ENCODE data around the gene STON1. TPM values are rescaled to one million over a fixed set of nuclear protein-coding genes. Genes with fewer than 3 reads are reported as not detected.

Gene STON1
- total and polyA plus RNA-seq, 2 donors (not counting 3 experiments of a cell fraction or from before 2014, with no cell fraction given): 6.3 to 12.1 TPM

DNA sequence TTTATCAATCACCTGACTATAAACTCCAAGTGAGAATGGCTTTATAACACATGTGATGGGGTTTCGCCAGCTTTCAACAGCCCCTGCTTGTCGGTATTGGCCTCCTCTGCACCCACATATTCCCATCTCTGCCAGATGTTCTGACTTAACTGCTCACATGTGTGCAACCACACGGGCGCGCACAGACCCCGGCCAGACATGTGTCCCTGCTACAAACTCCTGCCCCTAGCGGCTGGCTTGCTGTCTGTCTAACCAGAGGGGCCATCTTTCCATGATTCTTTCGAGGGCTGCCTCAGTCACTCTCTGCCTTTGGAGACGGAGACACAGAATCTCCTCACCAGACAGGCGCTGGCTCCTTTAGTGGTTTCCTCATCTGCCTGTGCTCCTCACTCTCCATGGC is 15.3 kb downstream of the STON1 start:
- intact Hi-C loops (cut with micrococcal nuclease): no loop called here
- POLR2A ChIA-PET: no interaction called here
- Histone ChIP-seq H3K9me3 (replicated peaks; ENCODE audit: control insufficient read depth, insufficient read depth, low read length) (no peaks in the 10 kb centered on the region), H3K4me1 (ENCODE audit: control insufficient read depth, extremely low read depth, insufficient read depth, low read length) (no peaks in the 10 kb centered on the region), H2AFZ (ENCODE audit: low read depth, low read length) (no peak overlapping the region), H4K20me1 (replicated peaks; ENCODE audit: control insufficient read depth, extremely low read depth, insufficient read depth, low read length) (no peaks in the 10 kb centered on the region), H3K9ac (replicated peaks; ENCODE audit: extremely low read depth, insufficient read depth, low read length) (no peak overlapping the region), H3K27me3 (ENCODE audit: control insufficient read depth in 2 of 2, insufficient read depth in 2 of 2, low read length in 2 of 2) (no peaks in the 10 kb centered on the region), H3K36me3 (ENCODE audit: control insufficient read depth in 2 of 2, extremely low read depth in 1 of 2, insufficient read depth in 2 of 2, low read length in 2 of 2) (peaks cover 0 to 2% of the 10 kb centered on the region in 2 experiments), H3K27ac (ENCODE audit: insufficient read depth, low read depth, low read length) (no peak overlapping the region), H3K79me2 (ENCODE audit: control insufficient read depth, insufficient read depth, low read length) (no peaks in the 10 kb centered on the region), H3K4me2 (ENCODE audit: insufficient read depth, low read length) (no peak overlapping the region), H3K4me3 (replicated peaks in 1 of 3; ENCODE audit: insufficient read depth in 1 of 3, low read depth in 1 of 3, low read length in 3 of 3) (no peak overlapping the region), H3K9me1 (replicated peaks; ENCODE audit: control insufficient read depth, extremely low read depth, insufficient read depth, low read length) (no peaks in the 10 kb centered on the region)
- BruUV-seq (replicated peaks): no TSS peak
- DNase-seq (ENCODE audit: low read depth, low spot score) (no peak), FAIRE-seq (no peak)
- no peak for TF ChIP-seq FOS (IDR thresholded peaks at IDR 0.05; ENCODE audit: borderline replicate concordance, insufficient read depth, low read length)
- no peak for TF ChIP-seq POLR2AphosphoS5 (IDR thresholded peaks at IDR 0.05; ENCODE audit: insufficient read depth, low read depth, low read length)
- dilution Hi-C loops (cut with MboI; ENCODE audit: extremely low pct_ligation_motif_present, low sequenced_read_pairs): no loop called here
- CTCF ChIA-PET: no interaction called here

DNA sequence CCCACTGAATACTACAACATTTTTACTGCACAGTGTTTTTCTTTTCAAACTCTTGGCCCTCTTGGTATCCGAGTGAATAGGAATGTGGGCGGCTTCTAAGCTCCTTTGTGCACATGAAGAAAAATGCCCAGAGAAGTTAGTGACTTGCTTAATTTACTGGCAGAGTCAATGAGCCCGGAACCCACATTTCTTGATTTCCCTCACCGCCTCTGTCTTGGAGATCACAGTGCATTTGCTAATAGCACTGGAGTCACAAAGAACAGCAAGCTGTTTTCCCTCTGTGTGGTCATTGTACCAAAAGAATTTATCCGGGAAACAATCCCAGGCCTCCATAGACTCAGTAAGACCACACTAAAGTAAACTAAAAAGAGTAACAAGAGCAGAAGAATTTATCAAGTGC is 18.9 kb downstream of the STON1 start:
- no peaks in the 10 kb centered on the region for H3K27me3 ChIP-seq (ENCODE audit: control insufficient read depth in 2 of 2, insufficient read depth in 2 of 2, low read length in 2 of 2)
- H3K79me2 ChIP-seq (ENCODE audit: control insufficient read depth, insufficient read depth, low read length): no peaks in the 10 kb centered on the region
- H3K9me3 ChIP-seq (replicated peaks; ENCODE audit: control insufficient read depth, insufficient read depth, low read length): no peaks in the 10 kb centered on the region
- TF ChIP-seq POLR2AphosphoS5 (IDR thresholded peaks at IDR 0.05; ENCODE audit: insufficient read depth, low read depth, low read length) (no peak), JUN (IDR thresholded peaks at IDR 0.05; ENCODE audit: borderline replicate concordance, insufficient read depth, insufficient read length, low read depth) (no peak), FOS (IDR thresholded peaks at IDR 0.05; ENCODE audit: borderline replicate concordance, insufficient read depth, low read length) (no peak), POLR2A (IDR thresholded peaks at IDR 0.05; ENCODE audit: low read depth, low read length) (no peak), MYC (IDR thresholded peaks at IDR 0.05; ENCODE audit: low read depth, low read length) (no peak), EZH2 (IDR thresholded peaks at IDR 0.05; ENCODE audit: borderline replicate concordance, low read depth, low read length, severe bottlenecking) (no peak), GATA2 (IDR thresholded peaks at IDR 0.05; ENCODE audit: insufficient read depth, insufficient read length, low read depth, low read length) (no peak)
- TF ChIP-seq, protein P1, sequence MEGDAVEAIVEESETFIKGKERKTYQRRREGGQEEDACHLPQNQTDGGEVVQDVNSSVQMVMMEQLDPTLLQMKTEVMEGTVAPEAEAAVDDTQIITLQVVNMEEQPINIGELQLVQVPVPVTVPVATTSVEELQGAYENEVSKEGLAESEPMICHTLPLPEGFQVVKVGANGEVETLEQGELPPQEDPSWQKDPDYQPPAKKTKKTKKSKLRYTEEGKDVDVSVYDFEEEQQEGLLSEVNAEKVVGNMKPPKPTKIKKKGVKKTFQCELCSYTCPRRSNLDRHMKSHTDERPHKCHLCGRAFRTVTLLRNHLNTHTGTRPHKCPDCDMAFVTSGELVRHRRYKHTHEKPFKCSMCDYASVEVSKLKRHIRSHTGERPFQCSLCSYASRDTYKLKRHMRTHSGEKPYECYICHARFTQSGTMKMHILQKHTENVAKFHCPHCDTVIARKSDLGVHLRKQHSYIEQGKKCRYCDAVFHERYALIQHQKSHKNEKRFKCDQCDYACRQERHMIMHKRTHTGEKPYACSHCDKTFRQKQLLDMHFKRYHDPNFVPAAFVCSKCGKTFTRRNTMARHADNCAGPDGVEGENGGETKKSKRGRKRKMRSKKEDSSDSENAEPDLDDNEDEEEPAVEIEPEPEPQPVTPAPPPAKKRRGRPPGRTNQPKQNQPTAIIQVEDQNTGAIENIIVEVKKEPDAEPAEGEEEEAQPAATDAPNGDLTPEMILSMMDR (IDR thresholded peaks at IDR 0.05; ENCODE audit: extremely low read depth in 1 of 2, insufficient read depth in 1 of 2, low read depth in 1 of 2, low read length in 2 of 2): no peak
- TF ChIP-seq, protein P2, sequence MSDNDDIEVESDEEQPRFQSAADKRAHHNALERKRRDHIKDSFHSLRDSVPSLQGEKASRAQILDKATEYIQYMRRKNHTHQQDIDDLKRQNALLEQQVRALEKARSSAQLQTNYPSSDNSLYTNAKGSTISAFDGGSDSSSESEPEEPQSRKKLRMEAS (IDR thresholded peaks at IDR 0.05; ENCODE audit: insufficient read depth, insufficient read length): no peak
- H4K20me1 ChIP-seq (replicated peaks; ENCODE audit: control insufficient read depth, extremely low read depth, insufficient read depth, low read length): no peaks in the 10 kb centered on the region
- H3K4me1 ChIP-seq (ENCODE audit: control insufficient read depth, extremely low read depth, insufficient read depth, low read length): no peaks in the 10 kb centered on the region
- peaks cover 0 to 2% of the 10 kb centered on the region in 2 experiments for H3K36me3 ChIP-seq (ENCODE audit: control insufficient read depth in 2 of 2, extremely low read depth in 1 of 2, insufficient read depth in 2 of 2, low read length in 2 of 2)
- H3K9ac ChIP-seq (replicated peaks; ENCODE audit: extremely low read depth, insufficient read depth, low read length): no peak overlapping the region
- DNase-seq (ENCODE audit: low read depth, low spot score): no peak
- no peak overlapping the region for H3K4me3 ChIP-seq (replicated peaks in 1 of 3; ENCODE audit: insufficient read depth in 1 of 3, low read depth in 1 of 3, low read length in 3 of 3)
- H3K27ac ChIP-seq (ENCODE audit: insufficient read depth, low read depth, low read length): no peak overlapping the region
- no TSS peak for BruUV-seq (replicated peaks)
- dilution Hi-C loops (cut with MboI; ENCODE audit: extremely low pct_ligation_motif_present, low sequenced_read_pairs) (no loop called here), intact Hi-C loops (cut with micrococcal nuclease) (no loop called here)
- ChIA-PET POLR2A (no interaction called here), CTCF (no interaction called here)
- no peaks in the 10 kb centered on the region for H3K9me1 ChIP-seq (replicated peaks; ENCODE audit: control insufficient read depth, extremely low read depth, insufficient read depth, low read length)
- H2AFZ ChIP-seq (ENCODE audit: low read depth, low read length): no peak overlapping the region
- H3K4me2 ChIP-seq (ENCODE audit: insufficient read depth, low read length): no peak overlapping the region
- FAIRE-seq: no peak

Measured in endothelial cell of umbilical vein (primary cell).